ENCODE measurements around the gene NAV2.
"Not testable (repeated sequence)": the region's sequence is repeated elsewhere in the genome, so short reads cannot be mapped to it uniquely, and the experiment has no call there.

The NAV2 gene

GRCh38 chr11:19954899-19955298, 242.3 kb downstream of the NAV2 start:
- no peak overlapping the region for H3K4me3 ChIP-seq (ENCODE audit: low read length)
- no peaks in the 10 kb centered on the region for H3K27me3 ChIP-seq (ENCODE audit: control insufficient read depth, insufficient read depth, low read length)
- no peaks in the 10 kb centered on the region for H3K36me3 ChIP-seq (ENCODE audit: control insufficient read depth, insufficient read depth, low read length)
- no peaks in the 10 kb centered on the region for H3K9me3 ChIP-seq (ENCODE audit: control insufficient read depth, low read length)
- H3K4me1 ChIP-seq (ENCODE audit: control insufficient read depth, insufficient read depth, low read length): peaks cover 8% of the 10 kb centered on the region
- no peak overlapping the region for H3K9ac ChIP-seq (ENCODE audit: low read length)

GRCh38 chr11:19955660-19956059, 243.0 kb downstream of the NAV2 start:
- Histone ChIP-seq H3K9me3 (ENCODE audit: control insufficient read depth, low read length) (no peaks in the 10 kb centered on the region), H3K27me3 (ENCODE audit: control insufficient read depth, insufficient read depth, low read length) (no peaks in the 10 kb centered on the region), H3K4me1 (ENCODE audit: control insufficient read depth, insufficient read depth, low read length) (peaks cover 8% of the 10 kb centered on the region), H3K4me3 (ENCODE audit: low read length) (no peak overlapping the region), H3K9ac (ENCODE audit: low read length) (no peak overlapping the region), H3K36me3 (ENCODE audit: control insufficient read depth, insufficient read depth, low read length) (no peaks in the 10 kb centered on the region)

- no peaks in the 10 kb centered on the region for H3K36me3 ChIP-seq (ENCODE audit: control insufficient read depth, insufficient read depth, low read length)
- H3K9ac ChIP-seq (ENCODE audit: low read length): no peak overlapping the region
- no peaks in the 10 kb centered on the region for H3K9me3 ChIP-seq (ENCODE audit: control insufficient read depth, low read length)
- H3K4me1 ChIP-seq (ENCODE audit: control insufficient read depth, insufficient read depth, low read length): peaks cover 8% of the 10 kb centered on the region
- H3K27me3 ChIP-seq (ENCODE audit: control insufficient read depth, insufficient read depth, low read length): no peaks in the 10 kb centered on the region
- no peak overlapping the region for H3K4me3 ChIP-seq (ENCODE audit: low read length)
Observed at GRCh38 chr11:19956228-19956627, 243.6 kb downstream of the NAV2 start.

- no peaks in the 10 kb centered on the region for H3K9me3 ChIP-seq (ENCODE audit: control insufficient read depth, low read length)
- H3K36me3 ChIP-seq (ENCODE audit: control insufficient read depth, insufficient read depth, low read length): no peaks in the 10 kb centered on the region
- H3K27me3 ChIP-seq (ENCODE audit: control insufficient read depth, insufficient read depth, low read length): no peaks in the 10 kb centered on the region
- peaks cover 8% of the 10 kb centered on the region for H3K4me1 ChIP-seq (ENCODE audit: control insufficient read depth, insufficient read depth, low read length)
- no peak overlapping the region for H3K4me3 ChIP-seq (ENCODE audit: low read length)
- no peak overlapping the region for H3K9ac ChIP-seq (ENCODE audit: low read length)
Observed at GRCh38 chr11:19957294-19957943, 244.8 kb downstream of the NAV2 start.

- H3K27me3 ChIP-seq (ENCODE audit: control insufficient read depth, insufficient read depth, low read length): no peaks in the 10 kb centered on the region
- peaks cover 8% of the 10 kb centered on the region for H3K4me1 ChIP-seq (ENCODE audit: control insufficient read depth, insufficient read depth, low read length)
- no peak overlapping the region for H3K4me3 ChIP-seq (ENCODE audit: low read length)
- H3K36me3 ChIP-seq (ENCODE audit: control insufficient read depth, insufficient read depth, low read length): no peaks in the 10 kb centered on the region
- H3K9me3 ChIP-seq (ENCODE audit: control insufficient read depth, low read length): no peaks in the 10 kb centered on the region
- H3K9ac ChIP-seq (ENCODE audit: low read length): no peak overlapping the region
Observed at GRCh38 chr11:19958204-19958603, 245.6 kb downstream of the NAV2 start.

GRCh38 chr11:19959210-19959609, 246.6 kb downstream of the NAV2 start:
- Histone ChIP-seq H3K36me3 (ENCODE audit: control insufficient read depth, insufficient read depth, low read length) (no peaks in the 10 kb centered on the region), H3K9me3 (ENCODE audit: control insufficient read depth, low read length) (no peaks in the 10 kb centered on the region)

GRCh38 chr11:19959648-19960059, 247.0 kb downstream of the NAV2 start:
- Histone ChIP-seq H3K4me3 (ENCODE audit: low read length) (no peak overlapping the region), H3K36me3 (ENCODE audit: control insufficient read depth, insufficient read depth, low read length) (no peaks in the 10 kb centered on the region), H3K9me3 (ENCODE audit: control insufficient read depth, low read length) (no peaks in the 10 kb centered on the region), H3K27me3 (ENCODE audit: control insufficient read depth, insufficient read depth, low read length) (no peaks in the 10 kb centered on the region), H3K9ac (ENCODE audit: low read length) (no peak overlapping the region), H3K4me1 (ENCODE audit: control insufficient read depth, insufficient read depth, low read length) (peaks cover 3% of the 10 kb centered on the region)

More at GRCh38 chr11:19959210-19959609, 246.6 kb downstream of the NAV2 start:
- H3K27me3 ChIP-seq (ENCODE audit: control insufficient read depth, insufficient read depth, low read length): no peaks in the 10 kb centered on the region
- H3K9ac ChIP-seq (ENCODE audit: low read length): no peak overlapping the region
- no peak overlapping the region for H3K4me3 ChIP-seq (ENCODE audit: low read length)
- peaks cover 3% of the 10 kb centered on the region for H3K4me1 ChIP-seq (ENCODE audit: control insufficient read depth, insufficient read depth, low read length)

- H3K9me3 ChIP-seq (ENCODE audit: control insufficient read depth, low read length); H3K9ac ChIP-seq (ENCODE audit: low read length); H3K4me1 ChIP-seq (ENCODE audit: control insufficient read depth, insufficient read depth, low read length); H3K4me3 ChIP-seq (ENCODE audit: low read length); H3K27me3 ChIP-seq (ENCODE audit: control insufficient read depth, insufficient read depth, low read length); H3K36me3 ChIP-seq (ENCODE audit: control insufficient read depth, insufficient read depth, low read length): not testable (repeated sequence)
Observed at GRCh38 chr11:19960410-19960809, 247.8 kb downstream of the NAV2 start.

- H3K4me3 ChIP-seq (ENCODE audit: low read length): no peak overlapping the region
- H3K36me3 ChIP-seq (ENCODE audit: control insufficient read depth, insufficient read depth, low read length): no peaks in the 10 kb centered on the region
- H3K9ac ChIP-seq (ENCODE audit: low read length): no peak overlapping the region
Observed at GRCh38 chr11:19961225-19961624, 248.6 kb downstream of the NAV2 start.

GRCh38 chr11:19962053-19962800, 249.6 kb downstream of the NAV2 start:
- H3K36me3 ChIP-seq (ENCODE audit: control insufficient read depth, insufficient read depth, low read length): no peaks in the 10 kb centered on the region
- no peak overlapping the region for H3K4me3 ChIP-seq (ENCODE audit: low read length)

More at GRCh38 chr11:19961225-19961624, 248.6 kb downstream of the NAV2 start:
- Histone ChIP-seq H3K9me3 (ENCODE audit: control insufficient read depth, low read length) (no peaks in the 10 kb centered on the region), H3K4me1 (ENCODE audit: control insufficient read depth, insufficient read depth, low read length) (no peaks in the 10 kb centered on the region), H3K27me3 (ENCODE audit: control insufficient read depth, insufficient read depth, low read length) (no peaks in the 10 kb centered on the region)

GRCh38 chr11:19962801-19963175, 250.2 kb downstream of the NAV2 start:
- Histone ChIP-seq H3K9me3 (ENCODE audit: control insufficient read depth, low read length) (no peaks in the 10 kb centered on the region), H3K36me3 (ENCODE audit: control insufficient read depth, insufficient read depth, low read length) (no peaks in the 10 kb centered on the region), H3K9ac (ENCODE audit: low read length) (no peak overlapping the region), H3K4me1 (ENCODE audit: control insufficient read depth, insufficient read depth, low read length) (no peaks in the 10 kb centered on the region), H3K27me3 (ENCODE audit: control insufficient read depth, insufficient read depth, low read length) (no peaks in the 10 kb centered on the region), H3K4me3 (ENCODE audit: low read length) (no peak overlapping the region)

More at GRCh38 chr11:19962053-19962800, 249.6 kb downstream of the NAV2 start:
- Histone ChIP-seq H3K9ac (ENCODE audit: low read length) (no peak overlapping the region), H3K9me3 (ENCODE audit: control insufficient read depth, low read length) (no peaks in the 10 kb centered on the region), H3K4me1 (ENCODE audit: control insufficient read depth, insufficient read depth, low read length) (no peaks in the 10 kb centered on the region), H3K27me3 (ENCODE audit: control insufficient read depth, insufficient read depth, low read length) (no peaks in the 10 kb centered on the region)

GRCh38 chr11:19963697-19964387, 251.2 kb downstream of the NAV2 start:
- no peak overlapping the region for H3K9ac ChIP-seq (ENCODE audit: low read length)
- H3K27me3 ChIP-seq (ENCODE audit: control insufficient read depth, insufficient read depth, low read length): no peaks in the 10 kb centered on the region
- no peaks in the 10 kb centered on the region for H3K4me1 ChIP-seq (ENCODE audit: control insufficient read depth, insufficient read depth, low read length)
- H3K9me3 ChIP-seq (ENCODE audit: control insufficient read depth, low read length): no peaks in the 10 kb centered on the region
- H3K4me3 ChIP-seq (ENCODE audit: low read length): no peak overlapping the region
- no peaks in the 10 kb centered on the region for H3K36me3 ChIP-seq (ENCODE audit: control insufficient read depth, insufficient read depth, low read length)
